CD4-positive, alpha-beta T cell treated with Interleukin-15 for 1 hour (primary cell): ENCODE measurements around the gene OBSL1.

Source experiments
- DNase-seq: peaks from one replicate; pipeline ENCODE4 v3.0.0-alpha.2; 2020

Gene OBSL1

GRCh38 chr2:219548990-219549389 lies 22.3 kb downstream of the OBSL1 start:
- no peak for DNase-seq

GRCh38 chr2:219547621-219548020 lies 23.7 kb downstream of the OBSL1 start:
- DNase-seq: no peak

GRCh38 chr2:219545943-219546352 lies 25.4 kb downstream of the OBSL1 start:
- DNase-seq: no peak

DNA sequence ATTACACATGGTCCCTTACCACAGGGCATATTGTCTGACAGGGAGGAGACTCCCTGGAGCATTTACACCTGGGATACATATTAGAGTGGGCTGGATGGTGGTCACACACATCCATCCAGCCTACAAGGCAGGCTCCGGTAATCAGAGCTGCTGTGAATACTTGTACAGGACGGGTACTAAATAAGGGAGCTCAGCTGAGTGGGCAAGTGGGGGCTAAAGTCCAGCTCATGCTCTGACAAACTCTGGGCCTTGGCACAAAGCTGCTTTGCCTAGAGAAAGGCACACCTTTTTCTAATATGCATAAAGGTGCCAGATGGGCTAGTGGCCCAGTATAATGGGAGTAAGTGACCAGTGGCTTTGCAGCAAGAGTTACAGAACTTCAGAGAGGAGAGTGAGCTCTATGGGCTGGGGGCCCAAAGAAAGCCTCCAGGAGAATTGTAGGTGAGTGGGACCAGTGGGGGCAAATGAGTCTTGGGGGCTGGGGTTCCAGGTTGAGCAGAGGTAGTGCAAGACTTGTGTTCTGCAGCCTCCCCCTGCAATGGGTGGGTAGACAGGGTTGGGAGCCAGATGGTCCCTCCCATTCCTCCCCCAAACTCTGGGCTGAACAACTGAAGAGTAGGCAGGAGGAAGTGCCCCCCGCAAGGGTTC lies 25.9 kb downstream of the OBSL1 start:
- DNase-seq: no peak

- DNase-seq: no peak
Observed at GRCh38 chr2:219544567-219544966, 26.8 kb downstream of the OBSL1 start.

- peak; percentile 96 for DNase-seq
Observed at GRCh38 chr2:219543596-219544358, 27.6 kb downstream of the OBSL1 start, which contains the start of the genes CHPF and TMEM198. Gene CHPF, minus strand, starts transcription at chr2:219543809. Its CDS starts 271 bp downstream, at chr2:219543538. Gene TMEM198, plus strand, starts transcription at chr2:219544028. Its CDS starts 700 bp downstream, at chr2:219544728.

DNA sequence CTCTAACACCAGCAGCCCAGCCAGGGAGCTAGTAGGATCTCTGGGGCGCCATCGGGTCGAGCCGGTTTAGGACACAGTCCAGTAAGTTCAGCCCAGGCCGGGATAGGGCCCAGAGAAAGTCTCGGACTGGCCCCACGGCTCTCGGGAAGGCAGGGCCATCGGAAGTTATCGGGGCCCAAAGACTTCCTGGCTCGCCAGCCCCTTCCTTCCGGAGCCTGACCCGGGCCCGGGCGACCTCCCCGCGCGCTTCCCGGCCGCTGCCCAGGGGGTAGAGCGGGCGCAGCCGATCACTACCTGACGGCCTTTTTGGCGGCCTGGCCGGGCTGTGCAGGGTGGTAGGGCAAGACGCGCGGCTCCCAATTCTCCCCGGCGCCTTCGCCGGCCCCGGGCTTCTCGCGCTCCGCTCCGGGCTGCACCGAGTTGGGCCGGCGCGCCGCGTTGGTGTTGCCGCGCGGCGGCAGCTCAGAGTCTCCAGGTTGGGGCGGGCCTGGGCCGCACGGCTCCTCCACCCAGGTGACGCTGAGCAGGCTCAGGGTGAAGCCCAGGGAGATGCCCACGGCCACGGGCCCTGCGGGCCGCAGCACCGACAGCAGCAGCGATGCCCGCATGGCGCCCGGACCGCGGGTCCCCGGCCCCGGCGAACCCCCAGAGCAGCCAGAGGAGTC lies 28.3 kb downstream of the OBSL1 start:
- DNase-seq: no peak

GRCh38 chr2:219541611-219542180 lies 29.6 kb downstream of the OBSL1 start:
- DNase-seq: peak; percentile 86

GRCh38 chr2:219540784-219541504 lies 30.4 kb downstream of the OBSL1 start:
- no peak for DNase-seq

DNA sequence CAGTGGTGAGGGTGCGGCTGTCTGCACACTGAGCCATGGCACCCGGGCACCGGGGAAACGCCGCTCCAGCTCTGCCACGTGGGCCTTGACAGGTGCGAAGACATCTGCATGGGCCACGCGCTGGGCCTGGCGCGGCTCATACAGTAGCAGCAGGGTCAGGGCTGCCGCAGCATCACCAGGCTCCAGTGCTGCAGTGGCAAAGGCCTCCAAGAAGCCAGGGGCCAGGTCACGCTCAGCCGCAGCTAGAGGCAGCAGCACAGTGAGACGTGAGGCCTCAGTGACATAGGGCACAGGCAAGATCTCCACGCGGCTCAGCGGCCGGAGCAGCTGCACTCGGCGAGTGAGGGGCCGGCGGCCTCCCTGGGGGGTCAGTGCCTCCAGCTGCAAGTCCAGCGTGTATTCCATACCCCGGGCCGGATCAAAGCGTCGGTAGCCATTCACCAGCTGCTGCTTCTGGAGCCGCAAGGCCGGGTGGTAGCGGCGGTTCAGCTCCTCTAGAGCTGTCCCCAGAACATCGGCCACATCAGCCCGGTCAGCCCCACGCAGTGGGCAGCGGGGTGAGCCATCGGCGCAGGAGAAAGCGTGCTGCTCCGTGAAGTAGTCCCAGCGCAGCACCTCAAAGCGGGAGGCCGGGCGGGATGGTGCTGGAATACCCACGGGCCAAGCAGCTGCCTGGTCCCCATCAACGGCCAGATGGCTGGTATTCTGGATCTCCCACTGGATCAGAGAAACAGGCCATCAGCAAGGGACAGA lies 31.2 kb downstream of the OBSL1 start:
- no peak for DNase-seq

DNA sequence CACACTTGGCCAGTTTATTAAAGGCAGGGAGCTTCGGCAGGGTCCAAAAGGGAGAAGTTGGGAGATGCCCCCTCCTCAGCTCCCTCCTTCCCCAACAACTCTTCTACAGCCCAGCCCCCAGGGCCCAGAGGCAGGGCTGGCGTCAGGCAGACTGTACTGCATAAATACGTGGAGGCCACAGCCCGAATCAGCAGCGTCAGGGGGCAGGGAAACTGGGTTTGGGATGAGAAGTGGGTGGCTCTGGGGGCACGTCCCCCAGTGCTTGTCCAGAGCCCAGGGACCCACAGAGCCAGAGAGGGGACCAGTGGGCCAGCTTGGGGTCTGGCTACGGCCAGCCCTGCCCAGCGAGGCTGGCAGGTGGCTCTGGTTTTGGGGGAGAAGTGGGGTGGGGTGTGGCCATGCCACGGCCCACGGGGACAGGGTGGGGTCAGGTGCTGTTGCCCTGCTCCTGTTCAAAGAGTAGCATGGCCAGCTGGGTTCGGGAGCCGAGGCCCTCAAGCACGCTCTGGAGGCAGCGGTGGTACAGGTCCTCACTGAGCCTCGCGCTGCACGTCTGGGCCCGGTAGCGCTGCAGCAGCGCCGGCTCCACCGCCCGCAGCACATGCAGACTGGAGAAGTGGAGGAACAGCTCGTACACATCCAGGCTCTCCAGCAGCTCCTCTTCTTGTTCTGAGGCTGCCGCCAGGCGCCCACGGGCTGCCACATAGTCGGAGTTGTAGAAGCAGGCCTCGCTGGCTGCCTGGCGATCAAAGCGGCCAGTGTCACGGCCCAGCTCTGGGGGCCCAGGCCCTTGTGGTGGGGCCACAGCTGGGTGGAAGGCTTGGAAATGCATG lies 32.2 kb downstream of the OBSL1 start:
- no peak for DNase-seq

DNA sequence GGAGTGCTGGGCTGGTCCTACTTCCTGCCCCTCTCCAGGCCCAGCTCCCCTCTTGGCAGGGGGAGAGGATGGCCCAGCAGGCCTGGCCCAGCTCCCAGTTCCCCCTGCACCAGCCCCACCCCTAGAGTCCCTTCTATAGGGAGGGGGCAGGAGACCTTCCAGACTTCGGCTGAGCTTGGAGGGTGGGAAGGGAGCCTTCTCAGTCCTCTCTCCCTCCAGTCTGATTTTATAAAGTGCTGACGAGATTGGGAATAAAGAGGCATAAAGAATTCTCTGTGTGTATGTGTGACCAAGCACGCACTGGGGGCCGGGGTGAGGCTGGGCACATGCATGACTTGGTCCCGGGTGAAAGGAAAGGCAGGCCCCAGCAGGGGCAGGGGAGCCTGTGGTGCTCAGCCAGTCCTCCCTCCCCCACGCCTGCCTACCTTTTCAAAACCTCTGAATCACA lies 32.8 kb downstream of the OBSL1 start:
- DNase-seq: no peak

GRCh38 chr2:219537657-219538488 lies 33.5 kb downstream of the OBSL1 start:
- no peak for DNase-seq

DNA sequence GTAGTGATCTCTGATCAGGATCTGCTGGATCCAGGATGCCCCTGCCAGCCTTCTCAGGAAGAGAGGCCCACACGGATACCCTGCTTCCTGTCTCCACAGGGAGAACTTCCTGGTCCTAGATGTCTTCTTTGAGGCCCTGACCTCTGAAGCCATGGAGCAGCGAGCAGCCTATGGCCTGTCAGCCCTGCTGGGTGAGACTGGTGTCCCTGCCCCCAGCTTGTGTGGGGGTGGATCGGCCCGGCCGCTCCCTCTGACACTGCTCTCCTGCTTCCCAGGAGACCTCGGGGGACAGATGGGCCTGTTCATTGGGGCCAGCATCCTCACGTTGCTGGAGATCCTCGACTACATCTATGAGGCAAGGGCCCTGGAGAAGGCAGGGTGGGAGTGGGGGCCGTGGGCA lies 34.4 kb downstream of the OBSL1 start:
- no peak for DNase-seq

- DNase-seq: no peak
Observed at GRCh38 chr2:219536425-219536824, 34.9 kb downstream of the OBSL1 start.

DNA sequence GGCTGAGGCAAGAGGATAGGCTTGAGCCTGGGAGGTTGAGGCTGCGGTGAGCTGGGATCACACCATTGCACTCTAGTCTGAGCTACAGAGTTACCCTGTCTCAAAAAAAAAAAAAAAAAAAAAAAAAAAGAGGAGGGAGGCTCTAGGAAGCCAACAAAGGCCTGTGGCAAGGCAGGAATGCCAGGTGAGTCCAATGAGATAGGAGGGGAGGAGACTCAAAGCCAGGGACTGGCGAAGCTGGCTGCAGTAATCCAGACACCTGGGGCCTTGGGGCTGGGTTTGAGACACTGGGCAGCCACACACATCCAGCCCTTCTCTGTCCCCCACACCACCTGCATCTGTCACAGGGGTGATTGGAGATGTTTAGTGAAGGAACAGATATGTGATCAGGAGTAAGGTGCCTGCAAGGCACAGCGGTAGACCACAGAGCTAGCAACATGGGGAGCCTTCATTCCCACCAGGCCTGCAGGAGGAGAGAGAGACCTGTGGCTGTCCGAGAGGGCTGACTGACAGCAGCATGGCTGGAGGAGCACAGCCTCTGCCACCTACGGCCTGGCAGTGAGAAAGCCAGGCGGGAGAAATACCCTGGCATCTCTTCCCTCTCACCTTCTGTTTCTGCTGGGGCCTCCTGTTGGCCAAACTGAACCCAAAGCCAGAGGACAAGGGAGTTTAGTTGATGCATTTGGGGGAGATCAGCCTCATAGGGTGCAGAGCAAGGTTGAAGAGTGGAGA lies 37.2 kb downstream of the OBSL1 start:
- DNase-seq: no peak

DNA sequence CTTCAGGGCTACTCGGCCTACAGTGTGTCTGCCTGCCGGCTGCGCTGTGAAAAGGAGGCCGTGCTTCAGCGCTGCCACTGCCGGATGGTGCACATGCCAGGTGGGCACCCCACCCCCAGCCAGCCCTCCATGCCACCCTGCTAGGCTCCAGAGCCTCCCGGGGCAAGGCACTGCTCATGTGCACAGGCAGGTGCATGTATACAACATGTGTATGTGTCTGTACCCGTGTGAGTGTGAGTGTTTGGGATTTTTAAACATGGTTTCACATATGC lies 39.0 kb downstream of the OBSL1 start:
- no peak for DNase-seq

DNA sequence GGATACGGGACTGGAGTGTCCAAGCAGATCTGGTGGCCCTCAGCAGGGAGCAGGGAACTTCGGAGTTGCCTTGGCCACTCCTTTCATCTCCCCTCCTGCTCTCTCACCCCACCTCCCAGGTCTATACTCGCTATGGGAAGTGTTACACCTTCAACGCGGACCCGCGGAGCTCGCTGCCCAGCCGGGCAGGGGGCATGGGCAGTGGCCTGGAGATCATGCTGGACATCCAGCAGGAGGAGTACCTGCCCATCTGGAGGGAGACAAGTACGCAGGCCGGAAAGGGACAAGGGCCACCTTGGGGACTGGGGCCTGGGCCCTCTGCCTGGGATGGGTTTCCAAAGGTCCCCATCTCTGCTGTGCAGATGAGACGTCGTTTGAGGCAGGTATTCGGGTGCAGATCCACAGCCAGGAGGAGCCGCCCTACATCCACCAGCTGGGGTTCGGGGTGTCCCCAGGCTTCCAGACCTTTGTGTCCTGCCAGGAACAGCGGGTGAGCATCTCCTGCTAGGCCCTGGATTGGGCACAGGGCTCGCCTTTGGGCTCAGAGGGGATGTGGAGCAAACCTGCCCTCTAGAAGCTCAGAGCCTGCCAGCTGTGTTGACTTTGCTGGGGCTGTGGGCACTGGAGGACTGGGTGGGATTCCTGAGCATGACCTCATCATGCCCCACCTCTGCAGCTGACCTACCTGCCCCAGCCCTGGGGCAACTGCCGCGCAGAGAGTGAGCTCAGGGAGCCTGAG lies 39.5 kb downstream of the OBSL1 start:
- DNase-seq: no peak
